Measurements from ENCODE around the gene SLC36A3.
A peak's percentile ranks its signal among the peaks of the same experiment; 100 is the strongest.
"Not testable (repeated sequence)": the region's sequence is repeated elsewhere in the genome, so short reads cannot be mapped to it uniquely, and the experiment has no call there.

SLC36A3 gene

DNA sequence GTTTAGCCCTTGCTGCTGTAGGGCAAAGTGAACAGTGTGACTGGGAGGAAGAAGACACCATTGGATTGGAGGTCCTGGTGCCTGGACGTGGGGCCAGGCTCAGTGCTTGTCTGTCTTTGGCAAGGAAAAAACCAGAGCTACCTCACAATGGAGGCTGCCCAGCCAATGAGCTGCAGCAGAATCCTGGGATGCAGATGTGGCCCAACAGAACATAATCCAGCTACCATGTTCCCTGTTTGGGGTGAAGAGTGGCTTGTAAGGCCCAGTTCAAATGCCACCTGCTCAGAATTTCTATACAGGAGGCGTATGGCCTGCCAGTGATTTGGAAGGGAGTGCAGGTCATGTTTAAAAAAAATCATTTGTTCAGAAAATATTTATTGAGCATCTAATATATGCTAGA lies at the start of gene SLC36A3:
TSS of gene SLC36A3 (minus strand) at position 101 of the 400 bp plus-strand sequence. CDS start 412 bp downstream, outside the sequence.
- no peak for DNase-seq

DNA sequence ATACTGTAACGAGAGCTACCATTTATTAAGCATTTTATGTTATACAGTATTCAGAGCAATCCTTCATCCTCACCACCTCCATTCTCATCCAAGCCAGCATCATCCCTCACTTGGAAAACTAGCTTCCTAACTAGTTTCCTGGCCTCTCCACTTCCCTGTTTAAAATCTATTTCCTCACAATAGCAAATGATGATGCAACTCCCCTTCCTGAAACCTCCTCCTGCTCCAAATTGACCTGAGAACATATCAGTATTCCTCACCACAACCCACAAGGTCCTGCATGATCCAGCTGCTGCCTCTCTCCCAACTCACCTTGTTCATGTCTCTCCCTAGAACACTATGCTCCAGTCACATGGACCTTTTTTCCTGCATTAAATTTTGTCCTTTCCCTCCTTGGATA lies 48.1 kb upstream of the SLC36A3 start:
- DNase-seq: no peak

DNA sequence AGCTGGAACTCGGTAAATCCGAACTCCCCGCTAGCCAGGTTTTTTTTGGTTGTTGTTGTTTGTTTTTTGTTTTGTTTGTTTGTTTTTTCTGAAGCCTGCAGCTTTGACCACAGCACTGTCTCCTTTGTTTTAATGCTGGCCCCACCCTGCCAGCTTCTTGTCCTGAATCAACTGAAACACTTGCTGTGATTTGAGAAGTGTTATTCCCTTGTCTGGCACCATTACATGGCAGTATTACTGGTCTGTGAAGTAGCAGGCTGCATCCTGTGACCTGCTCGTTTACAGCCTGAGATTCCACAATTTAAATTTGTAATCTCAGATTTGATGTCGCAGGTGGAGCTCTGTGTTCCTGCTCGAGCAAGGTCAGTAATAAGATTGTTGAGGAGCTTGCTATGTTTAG lies 45.2 kb upstream of the SLC36A3 start:
- DNase-seq: no peak

DNA sequence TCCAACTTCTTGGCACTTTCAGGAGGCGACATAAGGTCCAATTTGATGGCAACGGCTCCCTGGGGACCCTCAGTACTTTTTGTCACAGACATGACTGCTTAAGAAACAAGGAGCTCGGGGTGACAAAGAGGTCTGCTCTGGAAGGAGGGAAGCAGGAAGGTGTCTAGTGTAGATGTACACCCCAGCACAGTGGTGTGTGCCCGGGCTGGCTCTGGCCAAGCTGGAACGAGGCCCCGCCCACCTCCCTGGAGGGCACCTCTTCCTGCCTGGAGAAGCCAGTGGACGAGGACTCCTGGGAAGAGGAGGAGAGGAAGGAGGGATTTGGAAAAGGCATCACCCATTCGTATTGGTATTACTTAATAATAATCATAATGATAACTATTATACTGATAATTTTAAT lies 43.8 kb upstream of the SLC36A3 start, which contains the start of gene SLC36A2:
TSS of gene SLC36A2 (minus strand) at position 191 of the 400 bp plus-strand sequence. CDS start at position 92, 99 bp downstream.
- no peak for DNase-seq

DNA sequence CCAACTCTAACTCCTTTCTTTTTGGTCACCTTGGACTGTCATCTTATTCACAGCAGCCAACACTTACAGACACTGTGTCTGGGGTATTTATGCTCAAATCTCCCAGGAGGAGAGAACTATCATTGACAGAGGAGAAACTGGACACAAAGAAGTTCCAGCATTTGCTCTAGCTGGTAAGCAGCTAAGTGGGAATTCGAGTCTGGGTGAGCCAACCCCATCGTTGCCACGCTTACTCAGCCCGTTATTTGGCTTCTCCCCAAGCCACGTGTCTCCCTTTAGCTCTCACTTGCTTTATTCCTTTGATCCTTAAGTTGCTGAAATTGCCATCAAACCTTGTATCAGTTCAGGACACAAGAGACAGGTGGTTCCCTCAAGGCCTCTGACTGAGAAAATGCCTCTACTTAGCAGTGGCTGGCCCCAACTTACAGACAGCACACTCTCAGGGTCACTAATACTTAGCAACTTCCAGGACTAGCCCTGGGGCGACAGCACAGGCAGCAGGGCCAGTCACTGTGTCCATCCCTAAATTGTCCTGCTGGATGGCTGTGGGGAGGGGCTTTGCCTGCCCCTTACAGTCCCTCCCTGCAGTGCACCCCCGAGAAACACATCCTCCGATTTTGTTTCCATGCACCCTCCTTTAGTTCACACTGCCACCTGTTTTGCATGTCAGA lies 42.4 kb upstream of the SLC36A3 start:
- DNase-seq: no peak

DNA sequence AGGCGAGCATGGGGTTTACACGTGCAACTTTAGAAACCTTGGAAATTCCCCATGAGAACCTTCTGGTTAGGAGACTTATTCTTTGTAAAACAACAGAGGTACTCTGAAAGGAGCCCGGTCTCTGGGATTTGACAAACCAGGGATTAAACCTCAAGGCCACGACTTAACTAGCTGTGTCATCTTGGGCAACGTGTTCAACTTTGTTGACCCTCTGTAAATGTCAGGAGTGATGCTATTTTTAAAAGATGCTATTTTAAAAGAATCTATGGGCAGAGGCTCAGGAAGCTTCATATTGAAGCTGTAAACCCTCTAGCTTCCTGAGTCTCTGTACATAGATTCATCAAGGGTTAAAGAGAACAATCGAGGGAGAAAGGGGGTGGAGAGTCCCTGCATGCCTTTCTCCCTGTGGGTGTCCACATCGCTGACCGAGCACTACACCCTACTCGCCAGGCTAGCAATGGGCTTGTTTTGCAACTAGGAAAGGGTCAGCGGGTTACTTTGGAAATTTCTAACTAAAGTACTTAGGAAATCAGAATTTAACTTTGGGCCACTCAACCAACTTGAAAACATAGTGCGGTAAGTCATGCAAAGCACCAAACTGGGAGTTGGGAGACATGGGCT lies 41.7 kb upstream of the SLC36A3 start:
- no peak for DNase-seq

DNA sequence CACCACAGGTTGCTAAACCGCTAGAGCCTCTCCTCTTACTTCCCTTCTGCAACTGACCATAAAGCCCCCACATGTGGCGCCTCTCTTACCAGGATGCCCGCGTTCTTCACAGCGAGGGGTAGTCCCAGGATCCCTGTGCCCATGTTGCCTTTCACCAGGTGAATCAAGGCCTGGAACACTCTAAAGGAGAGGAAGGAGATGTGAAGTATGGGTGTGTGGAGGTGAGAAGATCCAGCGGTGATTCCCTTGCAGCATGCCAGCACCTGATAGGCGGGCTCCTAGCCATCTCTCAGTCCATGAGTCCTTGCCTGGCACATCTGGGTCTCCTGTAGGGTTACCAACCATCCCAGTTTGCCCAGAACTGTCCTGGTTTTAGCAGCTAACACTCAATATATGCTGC lies 40.5 kb upstream of the SLC36A3 start:
- DNase-seq: no peak

DNA sequence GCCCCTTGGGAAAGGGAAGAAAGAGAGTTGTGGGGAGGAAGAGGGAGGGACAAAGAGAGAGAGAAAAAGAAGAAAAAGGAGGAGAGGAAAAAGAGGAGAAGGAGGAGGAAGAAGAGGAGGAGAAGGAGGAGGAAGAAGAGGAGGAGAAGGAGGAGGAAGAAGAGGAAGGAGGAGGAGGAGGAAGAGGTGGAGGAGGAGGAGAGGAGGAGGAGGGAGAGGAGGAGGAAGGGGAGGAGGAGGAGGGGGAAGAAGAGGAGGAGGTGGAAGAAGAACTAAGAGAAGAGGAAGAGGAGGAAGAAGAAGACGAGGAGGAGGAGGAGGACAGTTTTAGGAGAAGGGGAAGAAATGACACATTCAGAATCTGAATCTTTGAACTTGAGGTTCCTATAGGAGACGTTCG lies 36.4 kb upstream of the SLC36A3 start:
- DNase-seq: no peak

DNA sequence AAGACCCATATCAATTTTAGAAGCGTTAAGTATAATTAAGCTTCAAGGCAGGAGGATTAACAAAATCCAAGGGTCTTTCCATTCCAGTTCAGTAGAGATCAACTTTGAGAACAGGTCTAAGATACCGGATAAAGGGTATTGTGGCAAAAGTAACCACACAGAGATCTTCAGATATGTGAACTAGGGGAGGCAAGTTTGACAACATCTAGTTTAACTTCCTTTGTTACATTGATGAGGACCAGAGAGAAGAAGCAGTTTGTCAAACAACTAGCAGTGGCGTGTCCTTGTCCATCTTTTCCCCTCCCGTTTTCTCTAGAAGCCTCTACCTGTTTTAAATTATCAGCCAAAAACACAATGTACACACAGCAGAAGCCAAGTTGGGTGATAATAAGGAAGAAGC lies 35.2 kb upstream of the SLC36A3 start:
- no peak for DNase-seq

DNA sequence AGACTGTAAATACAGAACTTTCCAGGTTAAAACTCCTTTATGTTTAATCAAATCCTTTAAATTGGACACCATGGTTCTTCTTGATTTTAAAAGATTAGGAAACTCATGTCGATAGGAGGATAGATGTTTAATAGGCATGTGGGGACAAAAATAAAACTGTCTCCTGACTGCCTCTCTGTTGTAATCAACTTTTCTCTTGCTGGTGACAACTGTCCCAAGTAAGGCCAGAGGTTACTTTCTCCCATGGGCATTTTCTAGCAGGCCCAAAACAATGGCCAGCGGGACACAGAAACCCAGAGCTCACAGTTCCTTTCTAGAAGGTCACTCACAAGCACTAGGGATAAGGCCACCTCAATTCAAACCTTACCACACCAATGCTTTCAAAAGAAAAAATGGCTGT lies 29.3 kb upstream of the SLC36A3 start:
- DNase-seq: no peak

DNA sequence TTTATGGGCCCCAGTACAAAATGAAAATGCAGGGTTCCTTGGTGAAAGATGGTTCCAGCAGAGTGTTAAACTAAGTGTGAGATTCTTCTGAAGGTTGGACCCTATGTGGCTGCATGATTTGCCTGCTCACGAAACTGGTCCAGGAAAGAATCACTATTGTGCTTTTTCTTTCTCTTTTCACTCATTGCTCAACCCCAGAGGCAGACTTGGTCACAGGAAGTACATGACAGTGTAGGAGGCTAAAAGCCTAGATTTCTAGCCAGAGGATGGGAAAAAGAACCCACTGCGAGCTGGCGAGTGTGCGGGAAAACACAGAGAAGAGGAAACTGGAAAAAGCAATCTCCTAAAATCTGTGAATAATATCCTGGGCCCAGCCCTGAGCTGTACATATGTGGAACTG lies 25.2 kb upstream of the SLC36A3 start:
- no peak for DNase-seq

DNA sequence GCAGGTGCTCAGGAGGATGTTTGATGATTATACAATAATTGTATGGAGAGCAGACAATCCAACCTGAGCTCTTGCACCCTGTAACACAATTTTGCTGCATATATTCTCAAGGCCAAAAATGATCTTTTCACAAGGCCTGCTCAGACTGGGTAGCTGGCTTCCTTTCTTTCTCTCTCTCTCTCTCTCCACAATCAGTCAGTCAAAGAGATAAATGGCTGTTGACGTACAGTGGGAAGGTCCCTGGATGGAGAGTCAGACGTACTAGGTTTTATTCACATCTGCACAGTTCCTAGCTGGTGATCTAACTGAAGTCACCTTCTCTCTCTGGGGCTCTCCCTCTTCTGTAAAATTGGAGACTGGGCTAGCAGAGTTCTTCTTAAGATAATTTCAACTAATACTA lies 24.0 kb upstream of the SLC36A3 start:
- no peak for DNase-seq

DNA sequence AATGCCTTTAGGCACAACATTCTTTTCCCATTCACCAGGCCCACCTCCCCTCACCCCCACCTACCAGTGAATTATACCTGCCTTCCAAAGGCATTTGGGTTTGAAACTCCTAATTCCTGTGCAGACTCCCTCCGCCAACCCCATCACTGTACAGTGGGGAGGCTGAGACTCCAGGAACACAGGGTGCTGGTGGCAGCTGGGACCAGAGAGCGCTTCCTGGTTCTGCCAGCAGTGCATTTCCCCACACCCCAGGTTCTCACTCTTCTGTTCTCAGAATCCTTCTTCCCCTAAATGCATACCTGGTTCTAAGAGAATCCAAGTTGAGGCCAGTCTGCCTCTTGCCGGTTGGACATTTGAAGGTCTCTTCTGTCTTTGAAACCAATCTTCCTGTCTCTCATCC lies 22.7 kb upstream of the SLC36A3 start:
- DNase-seq: no peak

DNA sequence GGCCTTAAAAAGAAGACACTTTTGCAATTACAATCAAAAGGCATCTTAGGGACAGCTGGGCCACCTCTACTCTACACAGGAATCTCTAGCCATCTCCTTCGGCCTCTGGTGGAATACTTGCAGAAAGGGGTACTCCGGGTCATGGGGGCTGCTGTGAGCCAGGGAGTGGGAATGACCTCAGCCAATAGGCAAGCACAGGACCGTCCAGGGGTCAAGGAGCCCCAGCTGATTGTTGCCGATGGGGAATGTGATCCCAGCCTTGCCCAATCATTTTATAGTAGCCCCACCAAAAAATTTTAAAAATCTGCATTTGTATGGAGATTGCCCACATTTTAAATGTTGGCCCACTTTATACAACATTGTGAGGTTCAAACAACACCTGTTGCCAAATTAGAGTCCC lies 16.9 kb upstream of the SLC36A3 start:
- no peak for DNase-seq

DNA sequence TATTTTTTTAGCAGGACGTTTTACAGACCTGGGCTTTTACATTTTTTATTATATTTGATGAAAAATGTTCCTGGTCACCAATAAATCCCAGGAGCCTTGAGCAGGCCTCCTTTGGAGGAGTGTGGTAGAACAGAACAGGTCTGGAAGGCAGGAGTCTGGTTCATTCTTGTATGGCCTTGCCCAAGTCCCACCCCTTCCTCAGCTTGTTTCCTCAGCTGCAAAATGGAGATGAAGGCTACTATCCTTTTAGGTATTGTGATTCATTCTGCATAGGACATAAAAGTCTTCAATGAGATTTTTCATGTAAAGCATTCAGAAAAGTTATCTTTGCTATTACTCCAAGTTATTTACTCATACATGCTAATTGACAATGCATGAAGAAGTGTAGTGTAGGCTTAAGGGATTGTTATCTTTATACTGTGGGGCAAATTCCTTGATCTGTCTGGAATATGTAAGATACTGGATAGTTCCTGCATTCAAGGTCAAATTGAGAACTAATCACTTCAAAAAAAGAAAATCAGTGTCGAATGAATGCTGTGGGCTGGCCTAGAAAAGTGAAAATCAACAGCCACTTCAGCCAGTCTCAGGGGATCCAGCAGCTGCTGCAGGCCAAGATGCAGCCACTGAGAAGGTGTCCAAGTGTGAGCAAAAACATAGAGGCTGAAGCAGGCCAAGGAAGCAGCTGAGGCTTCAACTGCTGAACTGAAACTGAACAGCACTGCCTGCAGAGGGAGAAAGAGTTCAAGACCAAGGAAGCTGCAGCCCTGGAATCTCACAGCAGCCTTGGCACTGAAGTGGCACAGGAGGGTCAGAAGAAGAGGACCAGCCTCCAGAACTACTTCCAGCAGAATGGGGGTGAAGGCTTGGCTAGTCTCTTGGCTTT lies 15.5 kb upstream of the SLC36A3 start:
- DNase-seq: no peak

DNA sequence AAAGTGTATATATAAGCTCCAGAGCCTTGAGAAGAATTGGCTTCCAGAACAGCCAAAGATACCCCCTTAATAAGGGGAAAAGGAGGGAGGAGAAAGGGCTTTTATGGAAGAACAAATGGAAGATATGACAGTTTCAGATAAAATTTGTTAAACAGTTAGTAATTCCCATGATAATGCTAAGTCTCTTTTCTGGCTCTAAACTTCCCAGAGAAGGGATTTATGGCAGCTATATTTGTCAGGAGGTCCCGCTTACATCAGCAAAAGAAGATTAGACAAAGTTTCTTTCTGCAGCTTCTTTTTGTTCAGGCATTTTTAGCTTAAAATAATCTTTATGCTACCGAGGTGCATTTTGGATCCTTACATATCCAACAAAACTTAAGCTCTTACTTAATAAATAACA lies 14.3 kb upstream of the SLC36A3 start:
- no peak for DNase-seq

DNA sequence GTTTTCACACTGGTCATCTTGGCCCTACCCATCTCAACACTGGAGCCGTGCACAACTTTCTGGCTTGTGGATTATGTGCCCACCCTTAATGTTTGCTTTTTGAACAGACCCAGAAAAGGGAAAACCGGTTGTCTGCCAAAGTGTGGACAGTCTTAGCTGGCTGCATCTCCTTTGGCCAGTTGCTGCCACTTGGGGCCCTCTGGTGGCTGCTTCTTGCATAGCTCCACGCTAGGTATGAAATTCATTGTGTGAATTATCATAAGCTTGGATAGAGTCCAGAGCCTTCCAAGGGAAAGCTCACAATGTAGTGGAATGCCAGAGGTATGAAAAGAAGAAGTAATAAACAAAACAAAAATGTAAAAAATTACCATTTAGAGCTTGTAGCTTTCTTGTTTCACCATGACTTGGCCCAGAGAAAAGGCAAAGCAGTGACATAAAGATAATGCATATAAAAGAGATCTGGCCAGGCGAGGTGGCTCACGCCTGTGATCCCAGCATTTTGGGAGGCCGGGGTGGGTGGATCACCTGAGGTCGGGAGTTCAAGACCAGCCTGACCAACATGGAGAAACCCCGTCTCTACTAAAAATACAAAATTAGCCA lies 12.5 kb upstream of the SLC36A3 start:
- DNase-seq: peak; percentile 68

DNA sequence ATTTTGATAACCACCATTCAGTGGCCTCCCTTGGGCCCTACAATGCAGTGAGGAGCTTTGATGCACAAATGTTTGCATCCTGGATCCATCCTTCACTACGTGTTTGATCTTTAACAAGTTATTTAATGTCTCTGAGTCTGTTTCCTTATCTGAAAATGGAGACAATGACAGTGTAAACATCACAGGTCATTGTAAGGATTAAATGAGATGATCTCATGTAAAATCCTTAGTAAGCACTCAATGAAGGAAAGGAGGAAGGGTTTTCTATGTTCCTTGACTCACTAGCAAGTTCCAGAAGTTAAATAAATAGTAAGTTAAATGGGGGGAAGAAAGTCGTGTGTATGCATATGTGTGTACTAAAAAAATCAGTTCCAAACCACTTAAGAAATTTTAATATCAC lies 9.8 kb upstream of the SLC36A3 start:
- no peak for DNase-seq

DNA sequence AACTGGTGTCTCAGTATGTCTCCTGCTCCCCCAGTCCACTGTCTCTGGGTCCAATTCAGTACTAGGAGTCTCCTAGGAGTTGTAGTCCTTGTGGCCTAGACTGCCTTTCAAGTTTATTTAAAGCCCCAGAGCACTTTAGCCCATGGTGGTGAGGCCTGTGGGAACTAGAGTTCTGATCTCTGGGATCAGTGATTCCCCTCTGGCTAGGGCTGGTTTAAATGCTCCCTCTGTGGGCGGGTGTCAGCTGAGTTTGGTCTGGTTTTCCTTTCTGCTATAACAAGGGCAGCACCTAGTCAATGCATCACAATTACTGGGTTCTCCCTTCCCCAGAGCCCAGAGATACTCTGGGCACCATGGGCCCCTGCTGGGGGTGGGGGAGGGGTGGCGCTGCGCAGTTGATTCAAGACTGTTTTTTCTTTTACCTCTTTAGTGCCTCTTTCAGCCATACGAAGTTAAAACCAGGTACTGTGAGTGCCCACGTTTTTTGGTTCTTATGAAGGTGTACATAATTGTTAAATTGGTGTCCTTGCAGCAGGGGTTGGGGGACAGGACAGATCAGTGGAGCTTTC lies 9.3 kb upstream of the SLC36A3 start:
- no peak for DNase-seq

DNA sequence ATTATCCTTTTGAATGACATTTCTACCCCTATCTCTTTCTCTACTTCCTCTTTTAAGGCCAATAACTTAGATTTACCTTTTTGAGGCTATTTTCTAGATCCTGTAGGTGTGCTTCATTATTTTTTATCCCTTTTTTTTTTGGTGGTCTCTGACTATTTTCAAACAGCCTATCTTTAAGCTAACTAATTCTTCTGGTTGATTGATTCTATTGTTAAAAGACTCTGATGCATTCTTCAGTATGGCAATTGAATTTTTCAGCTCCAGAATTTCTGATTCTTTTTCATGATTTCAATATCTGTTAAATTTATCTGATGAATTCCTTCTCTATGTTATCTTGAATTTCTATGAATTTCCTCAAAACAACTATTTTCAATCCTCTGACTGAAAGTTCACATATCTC lies 7.4 kb upstream of the SLC36A3 start:
- no peak for DNase-seq

DNA sequence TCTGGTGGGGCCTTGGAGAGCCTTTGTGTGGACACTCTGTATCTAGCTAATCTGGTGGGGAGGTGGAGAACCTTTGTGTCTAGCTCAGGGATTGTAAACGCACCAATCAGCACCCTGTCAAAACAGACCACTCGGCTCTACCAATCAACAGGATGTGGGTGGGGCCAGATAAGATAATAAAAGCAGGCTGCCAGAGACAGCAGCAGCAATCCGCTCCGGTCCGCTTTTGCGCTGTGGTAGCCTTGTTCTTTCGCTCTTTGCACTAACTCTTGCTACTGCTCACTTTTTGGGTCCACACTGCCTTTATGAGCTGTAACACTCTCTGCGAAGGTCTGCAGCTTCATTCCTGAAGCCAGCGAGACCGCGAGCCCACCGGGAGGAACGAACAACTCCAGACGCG lies 6.3 kb upstream of the SLC36A3 start:
- not testable (repeated sequence) for DNase-seq

DNA sequence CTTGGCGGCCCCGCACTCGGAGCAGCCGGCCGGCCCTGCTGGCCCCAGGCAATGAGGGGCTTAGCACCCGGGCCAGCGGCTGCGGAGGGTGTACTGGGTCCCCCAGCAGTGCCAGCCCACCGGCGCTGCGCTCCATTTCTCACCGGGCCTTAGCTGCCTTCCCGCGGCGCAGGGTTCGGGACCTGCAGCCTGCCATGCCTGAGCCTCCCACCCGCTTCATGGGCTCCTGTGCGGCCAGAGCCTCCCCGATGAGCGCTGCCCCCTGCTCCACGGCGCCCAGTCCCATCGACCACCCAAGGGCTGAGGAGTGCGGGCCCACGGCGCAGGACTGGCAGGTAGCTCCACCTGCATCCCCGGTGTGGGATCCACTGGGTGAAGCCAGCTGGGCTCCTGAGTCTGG lies 5.7 kb upstream of the SLC36A3 start:
- DNase-seq: not testable (repeated sequence)
